ENCODE results near the gene CCDC13.

DNA sequence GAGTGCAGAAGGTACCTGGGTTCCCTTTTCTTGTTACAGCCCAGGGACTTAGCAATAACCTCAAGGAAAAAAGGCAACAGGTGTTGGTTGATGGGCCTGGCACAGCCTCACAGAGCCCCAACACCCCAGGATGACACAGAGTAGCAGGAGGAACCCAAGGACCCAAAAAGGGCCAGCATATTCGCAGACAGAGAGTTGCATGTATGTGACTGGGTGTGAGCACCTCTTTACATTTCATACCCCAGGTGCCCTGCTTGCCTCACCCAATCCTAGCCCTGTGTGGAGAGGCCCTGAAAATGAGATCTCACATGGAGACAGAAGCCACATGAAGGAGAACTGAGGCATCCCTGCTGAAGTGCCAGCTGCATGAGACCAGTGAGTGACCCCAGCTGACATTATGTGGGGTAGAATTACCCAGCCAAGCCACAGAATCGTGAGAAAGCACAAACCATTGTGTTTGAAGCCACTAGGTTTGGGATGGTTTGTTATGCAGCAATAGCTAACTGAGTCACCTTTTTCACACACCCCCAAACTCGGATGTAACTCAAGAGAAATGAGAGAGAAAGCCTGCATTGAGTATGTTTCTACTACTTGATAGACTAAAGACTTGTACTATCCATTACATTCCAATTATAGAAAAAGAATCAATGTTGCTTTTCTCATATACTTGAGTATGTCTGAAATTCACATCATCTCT, 44.2 kb downstream of the CCDC13 start:
- TF ChIP-seq, protein P1, sequence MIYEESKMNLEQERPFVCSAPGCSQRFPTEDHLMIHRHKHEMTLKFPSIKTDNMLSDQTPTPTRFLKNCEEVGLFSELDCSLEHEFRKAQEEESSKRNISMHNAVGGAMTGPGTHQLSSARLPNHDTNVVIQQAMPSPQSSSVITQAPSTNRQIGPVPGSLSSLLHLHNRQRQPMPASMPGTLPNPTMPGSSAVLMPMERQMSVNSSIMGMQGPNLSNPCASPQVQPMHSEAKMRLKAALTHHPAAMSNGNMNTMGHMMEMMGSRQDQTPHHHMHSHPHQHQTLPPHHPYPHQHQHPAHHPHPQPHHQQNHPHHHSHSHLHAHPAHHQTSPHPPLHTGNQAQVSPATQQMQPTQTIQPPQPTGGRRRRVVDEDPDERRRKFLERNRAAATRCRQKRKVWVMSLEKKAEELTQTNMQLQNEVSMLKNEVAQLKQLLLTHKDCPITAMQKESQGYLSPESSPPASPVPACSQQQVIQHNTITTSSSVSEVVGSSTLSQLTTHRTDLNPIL (CRISPR knock-in tag; IDR thresholded peaks at IDR 0.05; ENCODE audit: low read depth), result no peak
- TF ChIP-seq, protein P2, sequence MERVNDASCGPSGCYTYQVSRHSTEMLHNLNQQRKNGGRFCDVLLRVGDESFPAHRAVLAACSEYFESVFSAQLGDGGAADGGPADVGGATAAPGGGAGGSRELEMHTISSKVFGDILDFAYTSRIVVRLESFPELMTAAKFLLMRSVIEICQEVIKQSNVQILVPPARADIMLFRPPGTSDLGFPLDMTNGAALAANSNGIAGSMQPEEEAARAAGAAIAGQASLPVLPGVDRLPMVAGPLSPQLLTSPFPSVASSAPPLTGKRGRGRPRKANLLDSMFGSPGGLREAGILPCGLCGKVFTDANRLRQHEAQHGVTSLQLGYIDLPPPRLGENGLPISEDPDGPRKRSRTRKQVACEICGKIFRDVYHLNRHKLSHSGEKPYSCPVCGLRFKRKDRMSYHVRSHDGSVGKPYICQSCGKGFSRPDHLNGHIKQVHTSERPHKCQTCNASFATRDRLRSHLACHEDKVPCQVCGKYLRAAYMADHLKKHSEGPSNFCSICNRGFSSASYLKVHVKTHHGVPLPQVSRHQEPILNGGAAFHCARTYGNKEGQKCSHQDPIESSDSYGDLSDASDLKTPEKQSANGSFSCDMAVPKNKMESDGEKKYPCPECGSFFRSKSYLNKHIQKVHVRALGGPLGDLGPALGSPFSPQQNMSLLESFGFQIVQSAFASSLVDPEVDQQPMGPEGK (CRISPR knock-in tag; IDR thresholded peaks at IDR 0.05; ENCODE audit: borderline replicate concordance), result no peak
- TF ChIP-seq ARNTL (CRISPR knock-in tag; IDR thresholded peaks at IDR 0.05; ENCODE audit: borderline replicate concordance, low read depth) (no peak), SNAI2 (CRISPR knock-in tag; IDR thresholded peaks at IDR 0.05) (no peak), GLIS3 (CRISPR knock-in tag; IDR thresholded peaks at IDR 0.05) (no peak), ZNF8 (CRISPR knock-in tag; IDR thresholded peaks at IDR 0.05) (no peak), OSR1 (CRISPR knock-in tag; IDR thresholded peaks at IDR 0.05) (no peak), ZFP30 (CRISPR knock-in tag; IDR thresholded peaks at IDR 0.05) (no peak)
- TF ChIP-seq, protein P3, sequence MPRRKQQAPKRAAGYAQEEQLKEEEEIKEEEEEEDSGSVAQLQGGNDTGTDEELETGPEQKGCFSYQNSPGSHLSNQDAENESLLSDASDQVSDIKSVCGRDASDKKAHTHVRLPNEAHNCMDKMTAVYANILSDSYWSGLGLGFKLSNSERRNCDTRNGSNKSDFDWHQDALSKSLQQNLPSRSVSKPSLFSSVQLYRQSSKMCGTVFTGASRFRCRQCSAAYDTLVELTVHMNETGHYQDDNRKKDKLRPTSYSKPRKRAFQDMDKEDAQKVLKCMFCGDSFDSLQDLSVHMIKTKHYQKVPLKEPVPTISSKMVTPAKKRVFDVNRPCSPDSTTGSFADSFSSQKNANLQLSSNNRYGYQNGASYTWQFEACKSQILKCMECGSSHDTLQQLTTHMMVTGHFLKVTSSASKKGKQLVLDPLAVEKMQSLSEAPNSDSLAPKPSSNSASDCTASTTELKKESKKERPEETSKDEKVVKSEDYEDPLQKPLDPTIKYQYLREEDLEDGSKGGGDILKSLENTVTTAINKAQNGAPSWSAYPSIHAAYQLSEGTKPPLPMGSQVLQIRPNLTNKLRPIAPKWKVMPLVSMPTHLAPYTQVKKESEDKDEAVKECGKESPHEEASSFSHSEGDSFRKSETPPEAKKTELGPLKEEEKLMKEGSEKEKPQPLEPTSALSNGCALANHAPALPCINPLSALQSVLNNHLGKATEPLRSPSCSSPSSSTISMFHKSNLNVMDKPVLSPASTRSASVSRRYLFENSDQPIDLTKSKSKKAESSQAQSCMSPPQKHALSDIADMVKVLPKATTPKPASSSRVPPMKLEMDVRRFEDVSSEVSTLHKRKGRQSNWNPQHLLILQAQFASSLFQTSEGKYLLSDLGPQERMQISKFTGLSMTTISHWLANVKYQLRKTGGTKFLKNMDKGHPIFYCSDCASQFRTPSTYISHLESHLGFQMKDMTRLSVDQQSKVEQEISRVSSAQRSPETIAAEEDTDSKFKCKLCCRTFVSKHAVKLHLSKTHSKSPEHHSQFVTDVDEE (CRISPR knock-in tag; IDR thresholded peaks at IDR 0.05), result no peak
